Right atrium auricular region (tissue), 2 donors: ENCODE results near the gene NEK11. TPM values are rescaled to one million over a fixed set of nuclear protein-coding genes. Genes with fewer than 3 reads are reported as not detected.

Experiments
- DNase-seq: peaks from one replicate; pipeline ENCODE4 v3.0.0-alpha.2; 2019; ENCODE audit warnings: low spot score
- H3K27ac ChIP-seq, 2 donors: fragments of 200-600 bp; sonication (generic); 1 replicate in 1 of 2; 2 replicates in 1 of 2; pipeline ENCODE4 v1.5.1; 2016 to 2019
- H3K27me3 ChIP-seq, 2 donors: fragments of 200-600 bp; sonication (generic); one replicate each; pipeline versions ENCODE4 v1.5.1 to v1.6.0; 2017 to 2019
- H3K36me3 ChIP-seq: fragments of 200-600 bp; sonication (generic); one replicate; pipeline ENCODE4 v1.5.1; 2016
- H3K4me1 ChIP-seq, 2 donors: fragments of 200-600 bp; sonication (generic); one replicate each; pipeline versions ENCODE4 v1.5.1 to v1.6.0; 2017 to 2019
- H3K4me3 ChIP-seq, 2 donors: fragments of 200-600 bp; sonication (generic); 1 replicate in 1 of 2; 2 replicates in 1 of 2; pipeline ENCODE4 v1.5.1; 2017 to 2019; ENCODE audit warnings: mild to moderate bottlenecking in 1 of 2, moderate library complexity in 1 of 2
- H3K9me3 ChIP-seq, 2 donors: fragments of 200-600 bp; sonication (generic); one replicate each; pipeline ENCODE4 v1.5.1; 2019
- total RNA-seq, 2 donors: library from RNA; depleted of rRNA; stranded (reverse); fragments of >200 nt; gene quantifications; one replicate each; pipeline ENCODE4 v1.1.0, GENCODE V29; 2016
- TF ChIP-seq, protein P1 (sequence below), 2 donors: fragments of 200-600 bp; sonication (generic); IDR thresholded peaks; one replicate each; pipeline ENCODE4 v1.5.1; 2019; ENCODE audit warnings: antibody characterized with exemption in 2 of 2

Gene NEK11
- total RNA-seq, 2 donors from 2014 or later, result 2.0 to 2.2 TPM

DNA sequence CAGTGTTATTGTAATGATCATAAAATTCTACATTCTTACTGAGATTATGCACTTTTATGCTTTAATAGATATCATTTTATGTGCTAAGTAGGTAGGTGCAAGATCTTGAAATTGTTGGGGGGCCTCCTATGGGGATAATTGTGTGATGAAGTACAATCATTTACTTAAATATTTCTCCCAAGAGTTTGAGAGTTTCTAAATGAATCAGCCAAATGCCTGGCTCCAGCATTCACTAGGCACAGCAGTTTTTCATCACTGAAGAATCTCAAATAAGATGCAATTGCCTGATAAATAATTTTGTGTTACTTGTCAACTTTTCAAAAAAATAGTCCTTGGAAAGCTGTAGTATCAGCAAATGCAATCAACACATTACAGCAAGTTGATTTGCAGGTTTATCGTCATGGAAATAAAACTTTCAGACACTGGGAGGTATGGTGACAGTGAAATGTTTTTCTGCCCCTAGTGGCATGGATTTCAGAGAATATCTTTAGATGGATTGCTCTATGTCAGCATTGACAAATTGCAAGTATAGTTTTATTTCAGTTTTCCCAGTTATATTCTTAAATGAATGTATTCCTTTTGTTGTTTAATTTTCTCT is 167.1 kb downstream of the NEK11 start:
- Histone ChIP-seq H3K36me3 (no peaks in the 10 kb centered on the region), H3K4me3 (no peak overlapping the region), H3K27me3 (no peaks in the 10 kb centered on the region), H3K4me1 (no peaks in the 10 kb centered on the region), H3K27ac (no peak overlapping the region), H3K9me3 (no peaks in the 10 kb centered on the region)
- no peak for DNase-seq
- TF ChIP-seq, protein P1, sequence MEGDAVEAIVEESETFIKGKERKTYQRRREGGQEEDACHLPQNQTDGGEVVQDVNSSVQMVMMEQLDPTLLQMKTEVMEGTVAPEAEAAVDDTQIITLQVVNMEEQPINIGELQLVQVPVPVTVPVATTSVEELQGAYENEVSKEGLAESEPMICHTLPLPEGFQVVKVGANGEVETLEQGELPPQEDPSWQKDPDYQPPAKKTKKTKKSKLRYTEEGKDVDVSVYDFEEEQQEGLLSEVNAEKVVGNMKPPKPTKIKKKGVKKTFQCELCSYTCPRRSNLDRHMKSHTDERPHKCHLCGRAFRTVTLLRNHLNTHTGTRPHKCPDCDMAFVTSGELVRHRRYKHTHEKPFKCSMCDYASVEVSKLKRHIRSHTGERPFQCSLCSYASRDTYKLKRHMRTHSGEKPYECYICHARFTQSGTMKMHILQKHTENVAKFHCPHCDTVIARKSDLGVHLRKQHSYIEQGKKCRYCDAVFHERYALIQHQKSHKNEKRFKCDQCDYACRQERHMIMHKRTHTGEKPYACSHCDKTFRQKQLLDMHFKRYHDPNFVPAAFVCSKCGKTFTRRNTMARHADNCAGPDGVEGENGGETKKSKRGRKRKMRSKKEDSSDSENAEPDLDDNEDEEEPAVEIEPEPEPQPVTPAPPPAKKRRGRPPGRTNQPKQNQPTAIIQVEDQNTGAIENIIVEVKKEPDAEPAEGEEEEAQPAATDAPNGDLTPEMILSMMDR (IDR thresholded peaks at IDR 0.05), result no peak

DNA sequence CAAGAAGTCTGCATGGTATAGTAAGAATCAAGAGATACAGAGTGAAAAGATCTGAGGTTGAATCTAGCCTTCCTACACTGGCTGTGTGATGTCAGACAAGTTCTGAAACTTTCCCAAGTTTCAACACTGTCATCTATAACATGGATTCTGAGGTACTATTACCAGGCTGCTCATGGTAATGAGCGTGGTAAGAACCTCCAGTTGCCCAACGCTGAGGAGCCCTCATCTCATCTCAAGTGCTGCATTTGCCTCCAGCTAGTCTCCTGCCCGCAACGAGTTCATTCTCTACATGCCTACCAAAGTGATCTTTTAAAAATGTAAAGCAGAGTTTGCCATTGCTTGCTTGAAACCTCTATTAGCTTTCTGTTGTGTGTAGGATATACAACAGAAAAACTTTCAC is 168.1 kb downstream of the NEK11 start:
- no peak overlapping the region for H3K27ac ChIP-seq
- no peaks in the 10 kb centered on the region for H3K9me3 ChIP-seq
- H3K4me1 ChIP-seq, result no peaks in the 10 kb centered on the region
- TF ChIP-seq, protein P1 (IDR thresholded peaks at IDR 0.05), result no peak
- H3K4me3 ChIP-seq, result no peak overlapping the region
- no peaks in the 10 kb centered on the region for H3K27me3 ChIP-seq
- no peak for DNase-seq
- H3K36me3 ChIP-seq, result no peaks in the 10 kb centered on the region

DNA sequence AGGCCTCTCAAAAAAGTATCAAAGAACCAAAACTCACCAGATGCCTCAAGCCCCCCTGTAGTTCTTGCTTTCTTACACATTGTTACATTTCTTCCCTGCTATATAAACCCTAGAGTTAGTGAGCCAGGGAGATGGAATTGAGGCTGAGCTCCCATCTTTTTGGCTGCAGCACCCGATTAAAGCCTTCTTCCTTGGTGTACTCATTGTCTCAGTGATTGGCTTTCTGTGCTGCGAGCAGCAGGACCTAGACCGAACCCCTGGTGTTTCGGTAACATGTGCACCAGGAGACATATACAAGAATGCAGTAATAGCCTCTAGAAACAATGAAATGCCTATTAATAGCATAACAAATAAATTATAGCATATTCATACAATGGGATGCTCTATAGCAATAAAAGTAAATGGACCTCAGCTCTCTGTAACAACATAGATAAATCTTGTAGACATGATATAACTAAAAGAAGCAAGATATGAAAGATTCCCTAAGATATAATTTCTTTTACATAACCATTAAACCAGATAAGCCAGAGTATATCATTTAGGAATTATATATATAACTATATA is 174.0 kb downstream of the NEK11 start:
- no peaks in the 10 kb centered on the region for H3K36me3 ChIP-seq

DNA sequence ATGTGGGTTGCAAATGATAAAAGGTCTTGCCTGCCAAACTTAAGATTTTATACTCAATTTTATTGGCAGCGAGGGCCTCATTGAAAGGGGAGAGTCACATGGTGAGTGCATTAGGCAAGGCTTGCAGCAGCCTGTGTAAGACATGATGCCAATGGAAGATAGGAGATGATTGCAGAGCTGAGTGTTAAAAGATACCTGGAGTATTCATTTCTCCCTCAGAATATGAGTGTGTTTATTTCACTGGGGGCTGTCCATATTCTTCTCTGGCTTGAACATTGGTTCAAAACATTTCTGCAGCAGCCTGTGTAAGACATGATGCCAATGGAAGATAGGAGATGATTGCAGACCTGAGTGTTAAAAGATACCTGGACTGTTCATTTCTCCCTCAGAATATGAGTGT is 189.7 kb downstream of the NEK11 start:
- H3K4me1 ChIP-seq, result peaks cover 0 to 16% of the 10 kb centered on the region in 2 donors
- H3K4me3 ChIP-seq, result no peak overlapping the region
- TF ChIP-seq, protein P1 (IDR thresholded peaks at IDR 0.05), result no peak
- no peak for DNase-seq
- no peaks in the 10 kb centered on the region for H3K9me3 ChIP-seq
- no peaks in the 10 kb centered on the region for H3K27me3 ChIP-seq
- H3K36me3 ChIP-seq, result no peaks in the 10 kb centered on the region
- peak overlapping the region in 1 of 2 donors; percentile 68 for H3K27ac ChIP-seq

More for the DNA sequence above, 174.0 kb downstream of the NEK11 start:
- no peaks in the 10 kb centered on the region for H3K4me1 ChIP-seq
- no peaks in the 10 kb centered on the region for H3K27me3 ChIP-seq
- peaks cover 0 to 7% of the 10 kb centered on the region in 2 donors for H3K9me3 ChIP-seq
- TF ChIP-seq, protein P1 (IDR thresholded peaks at IDR 0.05), result no peak
- H3K4me3 ChIP-seq, result no peak overlapping the region
- no peak overlapping the region for H3K27ac ChIP-seq
- DNase-seq, result no peak

DNA sequence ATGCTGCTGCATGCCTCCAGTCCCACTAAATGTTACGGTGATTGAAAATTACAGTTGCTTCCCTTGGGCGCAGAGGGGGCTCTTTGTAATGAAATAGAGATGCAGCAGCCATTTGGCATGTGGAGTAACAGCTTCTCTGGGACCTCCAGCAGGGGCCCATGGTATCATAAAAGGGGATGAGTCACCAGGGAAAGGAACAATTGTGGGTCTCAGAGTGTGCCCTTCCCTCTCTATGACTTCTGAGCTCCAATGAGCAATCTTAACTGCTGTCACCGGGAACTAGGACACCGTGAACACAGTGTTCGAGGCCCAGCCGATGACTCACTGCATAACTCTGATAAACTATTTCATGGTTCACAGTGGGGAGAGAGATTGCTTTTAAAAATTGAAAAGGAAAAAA is 190.1 kb downstream of the NEK11 start:
- peak overlapping the region; percentile 37 to 68 for H3K27ac ChIP-seq
- H3K4me3 ChIP-seq, result no peak overlapping the region
- no peaks in the 10 kb centered on the region for H3K27me3 ChIP-seq
- H3K36me3 ChIP-seq, result no peaks in the 10 kb centered on the region
- TF ChIP-seq, protein P1 (IDR thresholded peaks at IDR 0.05), result no peak
- DNase-seq, result peak; percentile 82
- peaks cover 0 to 16% of the 10 kb centered on the region in 2 donors for H3K4me1 ChIP-seq
- no peaks in the 10 kb centered on the region for H3K9me3 ChIP-seq
